ENCODE measurements around the gene UMAD1.

UMAD1 gene

DNA sequence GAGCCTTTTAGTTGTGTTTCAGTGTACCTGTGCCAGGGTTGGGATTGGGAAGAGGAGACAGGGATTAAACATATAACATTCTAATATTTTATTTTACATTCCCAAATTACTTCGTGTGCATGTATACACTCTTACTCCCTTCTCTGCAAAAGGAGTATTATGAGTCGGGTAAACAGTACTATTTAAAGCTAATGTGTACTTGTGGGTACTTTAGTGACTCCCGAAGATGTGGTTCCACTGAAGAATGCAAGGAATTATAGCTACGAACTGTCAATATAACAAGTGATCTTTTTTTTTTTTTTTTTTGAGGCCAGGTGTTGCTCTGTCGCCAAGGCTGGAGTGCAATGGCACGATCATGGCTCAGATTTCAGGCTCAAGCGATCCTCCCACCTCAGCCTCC lies 200.5 kb downstream of the UMAD1 start:
- Histone ChIP-seq H3K27me3 (replicated peaks; ENCODE audit: control insufficient read depth, insufficient read depth, low read length, poor library complexity, severe bottlenecking) (no peaks in the 10 kb centered on the region), H3K4me3 (ENCODE audit: insufficient read depth, low read depth, low read length, poor library complexity, severe bottlenecking) (no peak overlapping the region), H3K36me3 (ENCODE audit: control insufficient read depth, insufficient read depth, low read length) (no peaks in the 10 kb centered on the region), H3K9me3 (ENCODE audit: control insufficient read depth, low read length) (no peaks in the 10 kb centered on the region), H3K4me1 (ENCODE audit: control insufficient read depth, insufficient read depth, low read length, poor library complexity, severe bottlenecking) (no peaks in the 10 kb centered on the region), H3K27ac (ENCODE audit: insufficient read depth, low read length, poor library complexity, severe bottlenecking) (no peak overlapping the region)
- no peak for DNase-seq

DNA sequence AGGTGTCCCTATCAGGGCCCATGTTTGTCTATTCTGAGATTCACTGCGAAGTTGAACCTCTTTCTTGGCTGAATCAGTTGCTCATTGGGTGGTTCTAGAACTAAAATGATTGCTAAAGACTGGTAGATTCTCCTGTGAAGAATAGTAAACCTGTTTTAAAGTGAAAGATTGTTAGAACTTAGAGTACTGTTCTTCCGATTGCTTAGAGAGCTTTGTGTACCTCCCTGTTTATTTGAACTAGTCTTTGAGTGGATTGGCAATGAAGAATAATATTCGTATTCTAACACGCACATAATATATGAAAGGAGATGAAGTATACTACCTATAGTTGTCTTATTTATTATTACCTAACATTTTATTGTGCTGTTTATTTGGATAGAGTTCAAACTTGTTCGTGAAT lies 202.7 kb downstream of the UMAD1 start:
- DNase-seq, result no peak

DNA sequence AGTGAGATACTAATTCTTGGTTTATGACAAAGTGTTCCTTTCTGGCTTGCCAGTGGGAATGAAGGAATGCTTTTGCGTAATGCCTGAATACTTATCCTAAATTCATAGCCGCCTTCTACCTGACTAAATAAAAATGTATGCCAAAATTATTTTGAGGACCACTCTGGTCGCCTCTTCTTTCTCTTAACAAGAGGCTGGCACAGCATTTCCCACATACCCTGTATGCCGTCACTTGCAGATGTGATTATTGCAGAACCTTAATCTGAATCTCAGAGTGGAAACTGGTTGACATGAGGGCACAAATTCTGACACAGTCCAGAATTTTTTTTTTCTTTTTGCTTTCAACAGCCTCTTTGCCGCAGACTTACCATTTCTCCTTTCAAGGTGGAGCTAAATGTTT lies 203.4 kb downstream of the UMAD1 start:
- Histone ChIP-seq H3K9me3 (ENCODE audit: control insufficient read depth, low read length) (no peaks in the 10 kb centered on the region), H3K36me3 (ENCODE audit: control insufficient read depth, insufficient read depth, low read length) (no peaks in the 10 kb centered on the region), H3K27me3 (replicated peaks; ENCODE audit: control insufficient read depth, insufficient read depth, low read length, poor library complexity, severe bottlenecking) (no peaks in the 10 kb centered on the region), H3K27ac (ENCODE audit: insufficient read depth, low read length, poor library complexity, severe bottlenecking) (no peak overlapping the region), H3K4me3 (ENCODE audit: insufficient read depth, low read depth, low read length, poor library complexity, severe bottlenecking) (no peak overlapping the region), H3K4me1 (ENCODE audit: control insufficient read depth, insufficient read depth, low read length, poor library complexity, severe bottlenecking) (no peaks in the 10 kb centered on the region)
- no peak for DNase-seq

More for the DNA sequence above, 202.7 kb downstream of the UMAD1 start:
- H3K27ac ChIP-seq (ENCODE audit: insufficient read depth, low read length, poor library complexity, severe bottlenecking), result no peak overlapping the region
- H3K4me1 ChIP-seq (ENCODE audit: control insufficient read depth, insufficient read depth, low read length, poor library complexity, severe bottlenecking), result no peaks in the 10 kb centered on the region
- no peaks in the 10 kb centered on the region for H3K36me3 ChIP-seq (ENCODE audit: control insufficient read depth, insufficient read depth, low read length)
- H3K4me3 ChIP-seq (ENCODE audit: insufficient read depth, low read depth, low read length, poor library complexity, severe bottlenecking), result no peak overlapping the region
- H3K27me3 ChIP-seq (replicated peaks; ENCODE audit: control insufficient read depth, insufficient read depth, low read length, poor library complexity, severe bottlenecking), result no peaks in the 10 kb centered on the region
- no peaks in the 10 kb centered on the region for H3K9me3 ChIP-seq (ENCODE audit: control insufficient read depth, low read length)

DNA sequence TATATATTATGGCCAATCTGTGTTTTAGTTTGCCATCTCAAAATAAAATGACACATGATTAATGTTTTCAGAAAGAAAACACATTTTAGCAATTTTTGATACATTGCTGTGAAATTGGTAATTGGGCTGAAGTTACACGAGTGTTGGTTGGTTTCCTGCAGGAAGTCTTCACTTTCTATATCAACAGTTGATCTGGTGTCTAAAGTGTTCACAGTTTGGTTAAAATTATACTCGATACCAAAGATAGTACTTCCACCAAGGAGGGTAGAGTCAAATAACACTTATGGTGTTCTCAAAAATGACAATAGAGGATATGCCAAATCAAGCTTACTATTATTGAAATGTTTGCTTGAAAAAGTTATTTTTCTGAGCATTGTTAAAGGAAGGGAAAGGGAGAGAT lies 207.7 kb downstream of the UMAD1 start:
- H3K27ac ChIP-seq (ENCODE audit: insufficient read depth, low read length, poor library complexity, severe bottlenecking), result no peak overlapping the region
- H3K27me3 ChIP-seq (replicated peaks; ENCODE audit: control insufficient read depth, insufficient read depth, low read length, poor library complexity, severe bottlenecking), result no peaks in the 10 kb centered on the region
- H3K4me3 ChIP-seq (ENCODE audit: insufficient read depth, low read depth, low read length, poor library complexity, severe bottlenecking), result no peak overlapping the region
- no peaks in the 10 kb centered on the region for H3K4me1 ChIP-seq (ENCODE audit: control insufficient read depth, insufficient read depth, low read length, poor library complexity, severe bottlenecking)
- no peaks in the 10 kb centered on the region for H3K36me3 ChIP-seq (ENCODE audit: control insufficient read depth, insufficient read depth, low read length)
- no peaks in the 10 kb centered on the region for H3K9me3 ChIP-seq (ENCODE audit: control insufficient read depth, low read length)
- no peak for DNase-seq

DNA sequence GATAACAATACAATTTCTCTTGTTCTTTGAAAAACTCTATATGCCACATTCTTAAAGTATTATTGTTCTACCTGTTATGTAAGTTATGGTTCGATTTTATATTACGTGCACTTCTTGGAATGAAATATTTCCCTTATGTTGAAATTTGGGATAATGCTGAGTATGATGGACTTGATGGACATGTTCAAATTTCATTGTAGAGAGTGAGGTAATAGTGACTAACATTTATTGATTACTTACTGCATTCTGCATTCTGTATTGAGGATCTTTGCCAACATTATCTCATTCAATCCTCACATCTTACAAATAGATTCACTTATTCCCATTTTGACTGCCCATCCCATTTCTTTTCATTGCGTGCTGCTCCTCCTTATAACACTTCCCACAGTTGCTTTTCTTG lies 208.3 kb downstream of the UMAD1 start:
- Histone ChIP-seq H3K27me3 (replicated peaks; ENCODE audit: control insufficient read depth, insufficient read depth, low read length, poor library complexity, severe bottlenecking) (no peaks in the 10 kb centered on the region), H3K4me3 (ENCODE audit: insufficient read depth, low read depth, low read length, poor library complexity, severe bottlenecking) (no peak overlapping the region), H3K4me1 (ENCODE audit: control insufficient read depth, insufficient read depth, low read length, poor library complexity, severe bottlenecking) (no peaks in the 10 kb centered on the region), H3K9me3 (ENCODE audit: control insufficient read depth, low read length) (no peaks in the 10 kb centered on the region), H3K27ac (ENCODE audit: insufficient read depth, low read length, poor library complexity, severe bottlenecking) (no peak overlapping the region), H3K36me3 (ENCODE audit: control insufficient read depth, insufficient read depth, low read length) (no peaks in the 10 kb centered on the region)
- no peak for DNase-seq

DNA sequence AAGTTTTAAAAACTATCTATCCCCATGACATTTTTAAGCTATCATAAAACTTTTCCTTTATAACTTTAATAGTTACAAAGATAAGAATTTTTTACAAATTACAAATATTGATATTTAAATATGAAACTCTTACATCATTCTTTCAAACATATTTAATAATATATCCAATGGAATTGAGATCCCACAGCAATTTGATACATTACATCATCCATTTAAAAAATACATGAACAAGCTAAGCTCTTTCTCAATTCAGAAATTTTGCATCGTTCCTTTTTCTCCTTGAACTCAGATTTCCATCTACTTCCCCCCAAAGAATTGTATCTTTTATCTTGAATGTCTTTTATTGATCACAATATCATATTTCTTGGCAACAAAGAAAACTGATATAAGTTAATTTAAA lies 209.6 kb downstream of the UMAD1 start:
- peaks cover 4% of the 10 kb centered on the region for H3K9me3 ChIP-seq (ENCODE audit: control insufficient read depth, low read length)
- H3K4me3 ChIP-seq (ENCODE audit: insufficient read depth, low read depth, low read length, poor library complexity, severe bottlenecking), result no peak overlapping the region
- H3K36me3 ChIP-seq (ENCODE audit: control insufficient read depth, insufficient read depth, low read length), result no peaks in the 10 kb centered on the region
- H3K27ac ChIP-seq (ENCODE audit: insufficient read depth, low read length, poor library complexity, severe bottlenecking), result no peak overlapping the region
- no peaks in the 10 kb centered on the region for H3K27me3 ChIP-seq (replicated peaks; ENCODE audit: control insufficient read depth, insufficient read depth, low read length, poor library complexity, severe bottlenecking)
- DNase-seq, result no peak
- H3K4me1 ChIP-seq (ENCODE audit: control insufficient read depth, insufficient read depth, low read length, poor library complexity, severe bottlenecking), result no peaks in the 10 kb centered on the region

DNA sequence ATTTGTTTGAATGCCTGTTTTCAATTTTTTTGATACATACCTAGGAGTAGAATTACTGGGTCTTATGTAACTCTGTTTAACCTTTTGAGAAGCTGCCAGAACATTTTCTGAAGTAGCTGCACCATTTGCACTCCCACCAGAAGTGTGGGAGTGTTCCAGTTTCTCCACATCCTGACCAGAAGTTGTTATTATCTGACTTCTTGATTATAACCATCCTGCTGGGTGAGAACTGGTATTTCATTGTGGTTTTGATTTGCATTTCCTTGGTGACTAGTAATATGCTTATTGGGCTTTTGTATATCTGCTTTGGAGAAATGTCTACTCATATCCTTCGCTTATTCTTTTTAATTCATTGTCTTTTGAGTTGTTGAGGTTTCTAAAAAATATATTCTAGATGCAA lies 210.8 kb downstream of the UMAD1 start:
- DNase-seq, result no peak
- no peak overlapping the region for H3K27ac ChIP-seq (ENCODE audit: insufficient read depth, low read length, poor library complexity, severe bottlenecking)
- no peaks in the 10 kb centered on the region for H3K36me3 ChIP-seq (ENCODE audit: control insufficient read depth, insufficient read depth, low read length)
- H3K9me3 ChIP-seq (ENCODE audit: control insufficient read depth, low read length), result peaks cover 7% of the 10 kb centered on the region
- H3K27me3 ChIP-seq (replicated peaks; ENCODE audit: control insufficient read depth, insufficient read depth, low read length, poor library complexity, severe bottlenecking), result no peaks in the 10 kb centered on the region
- no peaks in the 10 kb centered on the region for H3K4me1 ChIP-seq (ENCODE audit: control insufficient read depth, insufficient read depth, low read length, poor library complexity, severe bottlenecking)
- H3K4me3 ChIP-seq (ENCODE audit: insufficient read depth, low read depth, low read length, poor library complexity, severe bottlenecking), result no peak overlapping the region

DNA sequence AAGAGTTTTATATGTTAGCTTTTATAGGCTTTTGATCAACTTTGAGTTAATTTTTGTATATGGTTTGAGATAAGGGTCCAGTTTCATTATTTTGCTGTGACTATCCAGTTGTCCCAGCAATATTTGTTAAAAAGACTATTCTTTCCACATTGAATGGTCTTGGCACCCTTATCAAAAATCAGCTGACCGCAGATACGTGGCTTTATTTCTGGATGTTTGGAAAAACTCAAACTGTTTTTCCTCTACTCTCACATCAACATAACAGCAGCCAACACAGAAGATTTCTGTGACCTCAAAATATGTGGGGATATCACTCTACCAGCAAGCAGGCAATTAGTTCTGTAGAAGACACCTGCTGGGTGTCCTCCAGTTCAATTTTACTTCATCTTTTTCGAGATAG lies 211.4 kb downstream of the UMAD1 start:
- Histone ChIP-seq H3K9me3 (ENCODE audit: control insufficient read depth, low read length) (peaks cover 7% of the 10 kb centered on the region), H3K4me3 (ENCODE audit: insufficient read depth, low read depth, low read length, poor library complexity, severe bottlenecking) (no peak overlapping the region), H3K27me3 (replicated peaks; ENCODE audit: control insufficient read depth, insufficient read depth, low read length, poor library complexity, severe bottlenecking) (no peaks in the 10 kb centered on the region), H3K4me1 (ENCODE audit: control insufficient read depth, insufficient read depth, low read length, poor library complexity, severe bottlenecking) (no peaks in the 10 kb centered on the region), H3K36me3 (ENCODE audit: control insufficient read depth, insufficient read depth, low read length) (no peaks in the 10 kb centered on the region), H3K27ac (ENCODE audit: insufficient read depth, low read length, poor library complexity, severe bottlenecking) (no peak overlapping the region)
- DNase-seq, result no peak

DNA sequence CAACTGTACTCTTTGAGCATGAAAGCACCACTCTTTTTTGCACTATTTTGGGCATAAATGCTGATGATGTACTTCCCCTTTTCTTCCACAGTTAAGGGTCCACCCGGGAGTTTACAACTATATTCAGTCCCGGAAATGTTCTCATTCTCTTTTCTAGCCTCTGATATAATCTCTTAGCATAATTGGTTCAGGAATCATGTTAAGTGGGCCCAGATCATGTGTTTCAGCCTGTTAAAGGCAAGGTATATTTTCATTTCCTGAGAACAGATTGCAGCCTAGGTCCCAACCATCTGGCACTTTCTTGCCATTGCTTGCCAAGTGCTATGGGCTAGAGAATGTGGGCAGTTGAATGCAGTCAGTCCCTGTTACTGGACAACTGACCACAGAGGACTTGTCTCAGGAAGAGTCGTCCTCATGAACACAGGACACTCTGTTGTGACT lies 216.6 kb downstream of the UMAD1 start:
- Histone ChIP-seq H3K27me3 (replicated peaks; ENCODE audit: control insufficient read depth, insufficient read depth, low read length, poor library complexity, severe bottlenecking) (no peaks in the 10 kb centered on the region), H3K36me3 (ENCODE audit: control insufficient read depth, insufficient read depth, low read length) (no peaks in the 10 kb centered on the region), H3K4me1 (ENCODE audit: control insufficient read depth, insufficient read depth, low read length, poor library complexity, severe bottlenecking) (no peaks in the 10 kb centered on the region), H3K27ac (ENCODE audit: insufficient read depth, low read length, poor library complexity, severe bottlenecking) (no peak overlapping the region), H3K4me3 (ENCODE audit: insufficient read depth, low read depth, low read length, poor library complexity, severe bottlenecking) (no peak overlapping the region), H3K9me3 (ENCODE audit: control insufficient read depth, low read length) (peaks cover 7% of the 10 kb centered on the region)
- no peak for DNase-seq

DNA sequence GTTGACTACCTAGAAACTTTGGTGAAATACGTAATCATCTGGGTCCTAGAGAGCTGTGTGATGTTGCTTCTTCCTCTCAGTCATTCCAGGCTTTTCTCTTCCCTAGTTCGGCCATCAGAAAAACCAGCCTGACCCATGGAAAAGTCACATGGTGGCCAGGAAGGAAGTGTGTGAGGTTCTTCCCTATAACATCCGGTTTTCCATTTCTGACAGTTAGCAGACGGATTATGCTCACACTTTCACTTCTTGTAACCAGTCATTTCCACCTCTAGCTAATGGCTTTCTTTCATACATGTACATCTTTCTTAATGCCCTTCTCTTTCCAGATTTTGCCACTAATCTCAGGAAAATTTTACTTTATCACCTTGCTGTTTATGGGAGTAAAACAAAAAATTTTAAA lies 218.0 kb downstream of the UMAD1 start:
- H3K36me3 ChIP-seq (ENCODE audit: control insufficient read depth, insufficient read depth, low read length), result no peaks in the 10 kb centered on the region
- H3K9me3 ChIP-seq (ENCODE audit: control insufficient read depth, low read length), result peaks cover 7% of the 10 kb centered on the region
- no peaks in the 10 kb centered on the region for H3K4me1 ChIP-seq (ENCODE audit: control insufficient read depth, insufficient read depth, low read length, poor library complexity, severe bottlenecking)
- H3K4me3 ChIP-seq (ENCODE audit: insufficient read depth, low read depth, low read length, poor library complexity, severe bottlenecking), result no peak overlapping the region
- DNase-seq, result no peak
- no peaks in the 10 kb centered on the region for H3K27me3 ChIP-seq (replicated peaks; ENCODE audit: control insufficient read depth, insufficient read depth, low read length, poor library complexity, severe bottlenecking)
- no peak overlapping the region for H3K27ac ChIP-seq (ENCODE audit: insufficient read depth, low read length, poor library complexity, severe bottlenecking)

DNA sequence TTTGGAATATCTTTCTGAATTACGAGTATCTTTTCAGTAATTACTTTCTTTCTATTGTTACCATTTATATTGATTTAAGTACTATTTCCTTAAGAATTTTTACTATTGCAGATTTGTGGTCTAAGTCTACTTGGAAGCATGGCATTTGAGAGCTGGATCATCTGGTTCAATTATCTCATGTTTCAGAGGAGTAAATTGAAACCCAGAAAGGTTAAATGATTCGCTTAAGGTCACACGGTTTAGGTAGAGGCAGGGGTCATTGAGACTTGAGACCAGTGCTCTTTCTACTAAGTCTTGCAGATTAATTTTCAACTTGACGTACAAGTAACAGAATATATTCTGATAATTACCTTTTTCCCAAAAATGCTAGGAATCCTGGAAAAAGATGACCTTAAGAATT lies 218.9 kb downstream of the UMAD1 start:
- no peaks in the 10 kb centered on the region for H3K27me3 ChIP-seq (replicated peaks; ENCODE audit: control insufficient read depth, insufficient read depth, low read length, poor library complexity, severe bottlenecking)
- H3K36me3 ChIP-seq (ENCODE audit: control insufficient read depth, insufficient read depth, low read length), result no peaks in the 10 kb centered on the region
- no peak for DNase-seq
- no peak overlapping the region for H3K4me3 ChIP-seq (ENCODE audit: insufficient read depth, low read depth, low read length, poor library complexity, severe bottlenecking)
- no peak overlapping the region for H3K27ac ChIP-seq (ENCODE audit: insufficient read depth, low read length, poor library complexity, severe bottlenecking)
- peaks cover 7% of the 10 kb centered on the region for H3K9me3 ChIP-seq (ENCODE audit: control insufficient read depth, low read length)
- no peaks in the 10 kb centered on the region for H3K4me1 ChIP-seq (ENCODE audit: control insufficient read depth, insufficient read depth, low read length, poor library complexity, severe bottlenecking)

All from effector memory CD4-positive, alpha-beta T cell (primary cell).